ENCODE measurements around the gene TRIM47.

DNA sequence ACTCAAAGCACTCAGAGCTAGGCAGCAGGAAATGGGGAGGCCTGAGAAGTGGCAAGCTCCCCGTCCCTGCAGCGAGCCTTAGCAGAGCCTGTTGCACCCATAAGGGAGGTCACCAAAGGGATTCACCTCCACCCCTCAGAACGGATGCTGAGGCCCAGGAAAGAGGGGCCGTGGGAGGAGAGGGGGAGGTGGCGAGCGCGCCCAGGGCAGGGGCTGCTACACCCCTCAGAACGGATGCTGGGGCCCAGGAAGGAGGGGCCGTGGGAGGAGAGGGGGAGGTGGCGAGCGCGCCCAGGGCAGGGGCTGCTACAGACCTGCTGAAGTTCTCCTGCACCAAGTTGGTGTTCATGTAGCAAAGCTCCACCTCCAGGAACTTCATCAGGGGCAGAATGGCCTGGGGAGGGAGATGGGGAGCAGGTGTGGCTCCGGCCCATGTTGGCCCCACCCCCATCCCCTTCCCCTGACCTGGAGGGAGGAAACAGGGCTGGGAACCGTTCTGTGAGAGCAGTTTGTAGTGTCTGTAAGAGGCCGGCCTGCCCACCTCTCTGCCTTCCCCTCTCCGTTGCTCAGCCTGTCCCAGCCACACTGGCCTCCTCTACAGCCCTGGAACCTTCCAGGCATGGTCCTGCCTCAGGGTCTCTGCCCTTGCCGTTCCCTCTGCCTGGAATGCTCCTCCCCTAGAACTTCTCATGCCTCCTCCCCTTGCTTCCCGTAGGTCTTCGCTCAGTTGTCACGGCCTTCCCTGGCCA is 45.6 kb downstream of the TRIM47 start:
- TF ChIP-seq CEBPB (IDR thresholded peaks at IDR 0.05) (no peak), EP300 (IDR thresholded peaks at IDR 0.05; ENCODE audit: borderline replicate concordance) (no peak), EGR1 (IDR thresholded peaks at IDR 0.05) (no peak), TEAD4 (IDR thresholded peaks at IDR 0.05) (no peak), CREB1 (IDR thresholded peaks at IDR 0.05; ENCODE audit: low read depth) (no peak), TAF1 (IDR thresholded peaks at IDR 0.05; ENCODE audit: low read depth) (no peak)
- TF ChIP-seq, protein P1, sequence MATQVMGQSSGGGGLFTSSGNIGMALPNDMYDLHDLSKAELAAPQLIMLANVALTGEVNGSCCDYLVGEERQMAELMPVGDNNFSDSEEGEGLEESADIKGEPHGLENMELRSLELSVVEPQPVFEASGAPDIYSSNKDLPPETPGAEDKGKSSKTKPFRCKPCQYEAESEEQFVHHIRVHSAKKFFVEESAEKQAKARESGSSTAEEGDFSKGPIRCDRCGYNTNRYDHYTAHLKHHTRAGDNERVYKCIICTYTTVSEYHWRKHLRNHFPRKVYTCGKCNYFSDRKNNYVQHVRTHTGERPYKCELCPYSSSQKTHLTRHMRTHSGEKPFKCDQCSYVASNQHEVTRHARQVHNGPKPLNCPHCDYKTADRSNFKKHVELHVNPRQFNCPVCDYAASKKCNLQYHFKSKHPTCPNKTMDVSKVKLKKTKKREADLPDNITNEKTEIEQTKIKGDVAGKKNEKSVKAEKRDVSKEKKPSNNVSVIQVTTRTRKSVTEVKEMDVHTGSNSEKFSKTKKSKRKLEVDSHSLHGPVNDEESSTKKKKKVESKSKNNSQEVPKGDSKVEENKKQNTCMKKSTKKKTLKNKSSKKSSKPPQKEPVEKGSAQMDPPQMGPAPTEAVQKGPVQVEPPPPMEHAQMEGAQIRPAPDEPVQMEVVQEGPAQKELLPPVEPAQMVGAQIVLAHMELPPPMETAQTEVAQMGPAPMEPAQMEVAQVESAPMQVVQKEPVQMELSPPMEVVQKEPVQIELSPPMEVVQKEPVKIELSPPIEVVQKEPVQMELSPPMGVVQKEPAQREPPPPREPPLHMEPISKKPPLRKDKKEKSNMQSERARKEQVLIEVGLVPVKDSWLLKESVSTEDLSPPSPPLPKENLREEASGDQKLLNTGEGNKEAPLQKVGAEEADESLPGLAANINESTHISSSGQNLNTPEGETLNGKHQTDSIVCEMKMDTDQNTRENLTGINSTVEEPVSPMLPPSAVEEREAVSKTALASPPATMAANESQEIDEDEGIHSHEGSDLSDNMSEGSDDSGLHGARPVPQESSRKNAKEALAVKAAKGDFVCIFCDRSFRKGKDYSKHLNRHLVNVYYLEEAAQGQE (IDR thresholded peaks at IDR 0.05; ENCODE audit: low read depth) = no peak

All from Ishikawa (cell line).